GM13976 (cell line): Measurements from ENCODE around the gene SERPINA4.
A peak's percentile ranks its signal among the peaks of the same experiment; 100 is the strongest.

Source experiments
- DNase-seq: peaks from one replicate; pipeline ENCODE4 v3.0.0; 2012; ENCODE audit warnings: low spot score
- CTCF ChIP-seq: IDR thresholded peaks from 2 replicates; pipeline ENCODE4 v1.5.1; 2012; ENCODE audit warnings: borderline replicate concordance, mild to moderate bottlenecking; ENCODE audit not compliant: insufficient read depth; ENCODE audit errors: extremely low read depth, missing control alignments, control extremely low read depth
- in situ Hi-C: fragments of 300-500 bp; cut with MboI; formaldehyde crosslinking; loops from one replicate; pipeline ENCODE4 v1.12.0; 2022; ENCODE audit warnings: low sequenced_read_pairs, mixed read lengths, inconsistent platforms; ENCODE audit not compliant: unreplicated experiment

Gene SERPINA4

GRCh38 chr14:94547726-94548125 is 13.5 kb upstream of the SERPINA4 start:
- DNase-seq: no peak
- in situ Hi-C loops: no loop called here
- TF ChIP-seq CTCF: no peak

- no peak for DNase-seq
- no peak for TF ChIP-seq CTCF
- in situ Hi-C loops: no loop called here
These were observed 12.9 kb upstream of the SERPINA4 start for GRCh38 chr14:94548131-94548998.

- in situ Hi-C loops: no loop called here
- peak; percentile 81 for TF ChIP-seq CTCF
- peak; percentile 75 for DNase-seq
These were observed 11.9 kb upstream of the SERPINA4 start for GRCh38 chr14:94548999-94549985.

GRCh38 chr14:94550041-94550440 is 11.2 kb upstream of the SERPINA4 start:
- no peak for DNase-seq
- no peak for TF ChIP-seq CTCF
- in situ Hi-C loops: loop anchor here (10.0 kb wide), 1 partner anchor 115 kb away; no protein-coding TSS in a partner anchor

- no peak for TF ChIP-seq CTCF
- in situ Hi-C loops: loop anchor here (10.0 kb wide), 1 partner anchor 121 kb away; no protein-coding TSS in a partner anchor
- DNase-seq: no peak
These were observed 5.3 kb upstream of the SERPINA4 start for GRCh38 chr14:94555991-94556390.

GRCh38 chr14:94557327-94557726 is 3.9 kb upstream of the SERPINA4 start:
- in situ Hi-C loops: loop anchor here (10.0 kb wide), 1 partner anchor 123 kb away; no protein-coding TSS in a partner anchor
- no peak for TF ChIP-seq CTCF

More at GRCh38 chr14:94557327-94557726, 3.9 kb upstream of the SERPINA4 start:
- DNase-seq: no peak
